SU-DHL-6 (cell line): ENCODE data around the gene MBP.

Experiments
- CTCF ChIP-seq: fragments of 200-600 bp; sonication (generic); IDR thresholded peaks from one replicate; pipeline ENCODE4 v1.5.1; 2017; ENCODE audit warnings: antibody characterized with exemption, mild to moderate bottlenecking, low read length, moderate library complexity; ENCODE audit not compliant: insufficient read depth, poor library complexity, severe bottlenecking
- EZH2phosphoT487 ChIP-seq: fragments of 200-600 bp; sonication (generic), shearing (Covaris generic); conservative IDR thresholded peaks from 2 replicates; pipeline ENCODE4 v1.6.1; 2018; ENCODE audit warnings: mild to moderate bottlenecking, antibody characterized with exemption, low read length, moderate library complexity, mixed read lengths

DNA sequence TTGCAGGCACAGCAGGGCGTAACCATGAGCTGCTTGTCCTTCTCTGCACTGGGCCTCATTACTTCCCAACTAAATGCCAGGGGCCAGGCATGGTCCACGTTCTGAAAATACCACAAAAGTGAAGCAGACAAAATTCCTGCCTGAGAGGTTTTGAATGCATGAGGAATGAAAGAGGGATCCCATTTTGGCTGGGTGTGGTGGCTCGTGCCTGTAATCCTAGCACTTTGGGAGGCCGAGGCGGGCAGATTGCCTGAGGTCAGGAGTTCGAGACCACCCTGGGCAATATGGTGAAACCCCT, 139.5 kb downstream of the MBP start:
- TF ChIP-seq CTCF (no peak), EZH2phosphoT487 (no peak)
